Right cardiac atrium (tissue), 5 donors: Measurements from ENCODE around the gene DNAH6. TPM values are rescaled to one million over a fixed set of nuclear protein-coding genes. Genes with fewer than 3 reads are reported as not detected.

Experiments used
- ATAC-seq, 2 donors: fragments of 200-7000 bp; cut with Tn5 transposase; one replicate each; pipeline versions ENCODE4 v1.8.0 to v1.9.1; 2020; ENCODE audit warnings: moderate library complexity in 2 of 2, mild to moderate bottlenecking in 1 of 2
- DNase-seq, 3 donors: peaks; one replicate each; pipeline ENCODE4 v3.0.0-alpha.2; 2020
- H3K27ac ChIP-seq: one replicate; pipeline ENCODE4 v1.5.1; 2013; ENCODE audit warnings: mild to moderate bottlenecking, low read length, control low read depth, moderate library complexity
- H3K27me3 ChIP-seq: one replicate; pipeline ENCODE4 v1.6.1; 2013; ENCODE audit not compliant: control insufficient read depth, insufficient read depth
- H3K4me1 ChIP-seq: one replicate; pipeline ENCODE4 v1.6.1; 2013; ENCODE audit warnings: low read length; ENCODE audit not compliant: control insufficient read depth, insufficient read depth
- H3K4me3 ChIP-seq: one replicate; pipeline ENCODE4 v1.5.1; 2013; ENCODE audit warnings: low read length, control low read depth
- H3K9me3 ChIP-seq: one replicate; pipeline ENCODE4 v1.6.1; 2013; ENCODE audit warnings: low read length; ENCODE audit not compliant: control insufficient read depth
- WGBS: extraction: QIAGEN DNeasy Blood & Tissue Kit; methylation state at CpG from one replicate; pipeline ENCODE4 v1.1.7; 2013; 5-methylcytosine and 5-hydroxymethylcytosine counted together
- intact Hi-C, 4 donors: fragments of 100-400 bp; cut with DNase I; formaldehyde crosslinking; loops; one replicate each; pipeline versions ENCODE4 v1.11.0 to v1.14.0; 2022 to 2023
- polyA plus RNA-seq: library from polyadenylated mRNA; stranded (reverse); fragments of 200-250 nt; gene quantifications from one replicate; pipeline ENCODE4 v1.2.3, GENCODE V29; 2013
- total RNA-seq, 4 donors: library from RNA; stranded (reverse); fragmentation: NEBNext Ultra II Directional; extraction: Animal tissue kit (Norgen Biotek cat#: 25700); gene quantifications; one replicate each; pipeline ENCODE4 v1.2.1, GENCODE V29; 2021
- donor health status: healthy with polysubstance abuse.
- donor health status: DM: no; HTN: yes; CAD: no.
- donor health status: DM: no; HTN: no; CAD: no.
- donor health status: DM: no; HTN: yes; CAD: no; lungs with severe emphysema.
- donor health status: DM: yes; HTN: yes; CAD: no.

The DNAH6 gene
- total and polyA plus RNA-seq, 5 donors, result 0.07 to 0.60 (median 0.34) TPM

GRCh38 chr2:84653302-84653701 lies 137.0 kb downstream of the DNAH6 start:
- no peak for ATAC-seq
- no peak overlapping the region for H3K27ac ChIP-seq
- no peaks in the 10 kb centered on the region for H3K9me3 ChIP-seq
- no peaks in the 10 kb centered on the region for H3K4me1 ChIP-seq
- intact Hi-C loops, result no loop called here
- H3K4me3 ChIP-seq, result no peak overlapping the region
- DNase-seq, result no peak
- 93% methylated on average over 3 of the region's 3 CpGs for WGBS
- H3K27me3 ChIP-seq, result no peaks in the 10 kb centered on the region

- DNase-seq, result no peak
- H3K27ac ChIP-seq, result no peak overlapping the region
- intact Hi-C loops, result no loop called here
- no peaks in the 10 kb centered on the region for H3K27me3 ChIP-seq
- 75% methylated on average over 3 of the region's 3 CpGs for WGBS
- no peak overlapping the region for H3K4me3 ChIP-seq
- no peaks in the 10 kb centered on the region for H3K4me1 ChIP-seq
- H3K9me3 ChIP-seq, result no peaks in the 10 kb centered on the region
- no peak for ATAC-seq
Observed at GRCh38 chr2:84654414-84654813, 138.1 kb downstream of the DNAH6 start.

GRCh38 chr2:84669122-84669521 lies 152.8 kb downstream of the DNAH6 start:
- no peaks in the 10 kb centered on the region for H3K27me3 ChIP-seq
- ATAC-seq (no peak), DNase-seq (no peak)
- 83% methylated on average over 5 of the region's 5 CpGs for WGBS
- H3K9me3 ChIP-seq, result no peaks in the 10 kb centered on the region
- no peaks in the 10 kb centered on the region for H3K4me1 ChIP-seq
- no peak overlapping the region for H3K4me3 ChIP-seq
- intact Hi-C loops, result no loop called here
- H3K27ac ChIP-seq, result no peak overlapping the region

GRCh38 chr2:84674099-84674498 lies 157.8 kb downstream of the DNAH6 start:
- Histone ChIP-seq H3K4me3 (no peak overlapping the region), H3K27ac (no peak overlapping the region), H3K9me3 (no peaks in the 10 kb centered on the region), H3K4me1 (no peaks in the 10 kb centered on the region), H3K27me3 (no peaks in the 10 kb centered on the region)
- DNase-seq (no peak), ATAC-seq (no peak)
- intact Hi-C loops, result no loop called here

- Histone ChIP-seq H3K4me3 (no peak overlapping the region), H3K9me3 (no peaks in the 10 kb centered on the region), H3K27me3 (no peaks in the 10 kb centered on the region), H3K4me1 (no peaks in the 10 kb centered on the region), H3K27ac (no peak overlapping the region)
- ATAC-seq (no peak), DNase-seq (no peak)
- intact Hi-C loops, result no loop called here
- 43% methylated on average over 5 of the region's 5 CpGs for WGBS
Observed at GRCh38 chr2:84674586-84674985, 158.3 kb downstream of the DNAH6 start.

GRCh38 chr2:84676295-84676694 lies 160.0 kb downstream of the DNAH6 start:
- no peaks in the 10 kb centered on the region for H3K27me3 ChIP-seq
- DNase-seq (no peak), ATAC-seq (no peak)
- WGBS, result 82% methylated on average over 1 of the region's 1 CpG
- intact Hi-C loops, result no loop called here
- H3K4me3 ChIP-seq, result no peak overlapping the region
- H3K27ac ChIP-seq, result no peak overlapping the region
- H3K9me3 ChIP-seq, result no peaks in the 10 kb centered on the region
- H3K4me1 ChIP-seq, result no peaks in the 10 kb centered on the region

- DNase-seq, result no peak
- Histone ChIP-seq H3K9me3 (no peaks in the 10 kb centered on the region), H3K27me3 (no peaks in the 10 kb centered on the region), H3K4me3 (no peak overlapping the region), H3K27ac (no peak overlapping the region), H3K4me1 (no peaks in the 10 kb centered on the region)
- no peak for ATAC-seq
- intact Hi-C loops, result no loop called here
- WGBS, result 78% methylated on average over 2 of the region's 2 CpGs
Observed at GRCh38 chr2:84678214-84678613, 161.9 kb downstream of the DNAH6 start.

GRCh38 chr2:84686783-84687476 lies 170.6 kb downstream of the DNAH6 start:
- no peak for ATAC-seq
- no peak overlapping the region for H3K4me3 ChIP-seq
- H3K9me3 ChIP-seq, result no peaks in the 10 kb centered on the region
- no peaks in the 10 kb centered on the region for H3K27me3 ChIP-seq
- intact Hi-C loops, result no loop called here
- no peak for DNase-seq
- peaks cover 2% of the 10 kb centered on the region for H3K4me1 ChIP-seq
- 50% methylated on average over 5 of the region's 5 CpGs for WGBS
- H3K27ac ChIP-seq, result no peak overlapping the region

GRCh38 chr2:84687498-84688149 lies 171.3 kb downstream of the DNAH6 start:
- Histone ChIP-seq H3K27ac (no peak overlapping the region), H3K4me3 (no peak overlapping the region), H3K9me3 (no peaks in the 10 kb centered on the region), H3K4me1 (peaks cover 2% of the 10 kb centered on the region), H3K27me3 (no peaks in the 10 kb centered on the region)
- ATAC-seq (no peak), DNase-seq (no peak)
- intact Hi-C loops, result no loop called here
- WGBS, result 76% methylated on average over 10 of the region's 10 CpGs

- no peaks in the 10 kb centered on the region for H3K9me3 ChIP-seq
- intact Hi-C loops, result no loop called here
- DNase-seq (no peak), ATAC-seq (no peak)
- peaks cover 2% of the 10 kb centered on the region for H3K4me1 ChIP-seq
- H3K27ac ChIP-seq, result no peak overlapping the region
- H3K27me3 ChIP-seq, result no peaks in the 10 kb centered on the region
- 72% methylated on average over 3 of the region's 3 CpGs for WGBS
- H3K4me3 ChIP-seq, result no peak overlapping the region
Observed at GRCh38 chr2:84690225-84690624, 173.9 kb downstream of the DNAH6 start.

- Histone ChIP-seq H3K27ac (no peak overlapping the region), H3K9me3 (no peaks in the 10 kb centered on the region), H3K4me3 (no peak overlapping the region), H3K4me1 (no peaks in the 10 kb centered on the region), H3K27me3 (no peaks in the 10 kb centered on the region)
- ATAC-seq (no peak), DNase-seq (no peak)
- intact Hi-C loops, result no loop called here
- WGBS, result 59% methylated on average over 6 of the region's 6 CpGs
Observed at GRCh38 chr2:84694088-84694622, 177.9 kb downstream of the DNAH6 start.
